HFFc6 (cell line): ENCODE data around the gene TCAF1. TPM values are rescaled to one million over a fixed set of nuclear protein-coding genes. Genes with fewer than 3 reads are reported as not detected.
A peak's percentile ranks its signal among the peaks of the same experiment; 100 is the strongest.

ENCODE experiments used
- DNase-seq: peaks from one replicate; pipeline ENCODE4 v3.0.0-alpha.2; 2018
- H3K27ac Mint-ChIP-seq: 2 replicates; pipeline ENCODE4 v1.8.0; 2020; ENCODE audit warnings: mild to moderate bottlenecking, mixed read lengths
- H3K27me3 Mint-ChIP-seq: 2 replicates; pipeline ENCODE4 v1.8.0; 2021; ENCODE audit warnings: mild to moderate bottlenecking, moderate library complexity, mixed read lengths; ENCODE audit not compliant: insufficient read depth
- H3K36me3 Mint-ChIP-seq: 2 replicates; pipeline ENCODE4 v1.8.0; 2021; ENCODE audit warnings: low read depth, mixed read lengths
- H3K4me1 Mint-ChIP-seq: 2 replicates; pipeline ENCODE4 v1.8.0; 2020; ENCODE audit warnings: low read depth, mixed read lengths
- H3K4me3 Mint-ChIP-seq: 2 replicates; pipeline ENCODE4 v1.8.0; 2020; ENCODE audit warnings: mild to moderate bottlenecking, moderate library complexity, mixed read lengths
- H3K9me3 Mint-ChIP-seq: 2 replicates; pipeline ENCODE4 v1.8.0; 2020; ENCODE audit warnings: mild to moderate bottlenecking, mixed read lengths
- total RNA-seq, 6 experiments: library from RNA; stranded (reverse); fragmentation: NEBNext Ultra II Directional; extraction: Animal tissue kit (Norgen Biotek cat#: 25700); gene quantifications; 2 replicates in 1 of 6; 3 replicates in 5 of 6; pipeline ENCODE4 v1.2.3, GENCODE V29; 2021
- TF ChIP-seq, protein P1 (sequence below): fragments of 200-600 bp; sonication (generic); IDR thresholded peaks from 2 replicates; pipeline ENCODE4 v1.5.0; 2021; ENCODE audit warnings: antibody characterized with exemption, mild to moderate bottlenecking

TCAF1 gene
- total RNA-seq, 6 experiments from 2014 or later: 57.1 to 90.3 (median 65.1) TPM

DNA sequence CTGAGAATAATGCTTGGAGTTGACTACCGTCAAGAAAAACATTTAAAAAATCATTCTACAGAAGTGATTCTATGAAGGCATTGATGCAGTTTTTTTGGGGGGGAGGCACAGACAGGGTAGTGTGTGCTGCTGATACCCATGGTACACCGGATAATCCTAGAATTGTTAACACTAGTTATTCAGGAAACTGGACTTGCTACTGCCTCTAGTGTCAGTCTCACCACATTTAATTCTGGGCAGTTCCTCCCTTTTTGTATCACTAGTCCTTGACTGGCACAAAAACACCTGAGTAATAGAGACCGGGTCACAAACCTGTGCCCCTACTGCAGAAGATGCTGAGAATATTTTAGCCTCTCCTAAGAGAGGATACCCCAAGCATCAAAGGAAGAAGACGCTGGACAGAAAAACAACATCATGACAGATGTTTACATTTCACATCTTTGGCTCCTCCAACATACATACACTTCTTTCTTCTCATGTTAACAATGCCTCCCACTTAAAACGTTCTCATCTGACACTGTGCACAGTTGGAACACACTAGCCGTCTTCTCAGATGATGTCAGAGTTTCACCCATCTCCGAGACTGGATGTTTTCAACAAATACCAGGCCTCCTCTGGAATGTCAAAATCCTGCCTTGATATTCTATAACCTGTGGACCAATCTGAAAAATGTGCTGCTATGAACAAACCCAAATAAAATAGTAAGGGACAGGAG lies 13.1 kb upstream of the TCAF1 start:
- Mint-ChIP-seq H3K36me3 (no peaks in the 10 kb centered on the region), H3K27ac (no peak overlapping the region), H3K27me3 (peaks cover 3% of the 10 kb centered on the region), H3K4me1 (peaks cover 10% of the 10 kb centered on the region; the same call in 1 of the 2 replicates), H3K4me3 (no peak overlapping the region), H3K9me3 (no peaks in the 10 kb centered on the region)
- TF ChIP-seq, protein P1, sequence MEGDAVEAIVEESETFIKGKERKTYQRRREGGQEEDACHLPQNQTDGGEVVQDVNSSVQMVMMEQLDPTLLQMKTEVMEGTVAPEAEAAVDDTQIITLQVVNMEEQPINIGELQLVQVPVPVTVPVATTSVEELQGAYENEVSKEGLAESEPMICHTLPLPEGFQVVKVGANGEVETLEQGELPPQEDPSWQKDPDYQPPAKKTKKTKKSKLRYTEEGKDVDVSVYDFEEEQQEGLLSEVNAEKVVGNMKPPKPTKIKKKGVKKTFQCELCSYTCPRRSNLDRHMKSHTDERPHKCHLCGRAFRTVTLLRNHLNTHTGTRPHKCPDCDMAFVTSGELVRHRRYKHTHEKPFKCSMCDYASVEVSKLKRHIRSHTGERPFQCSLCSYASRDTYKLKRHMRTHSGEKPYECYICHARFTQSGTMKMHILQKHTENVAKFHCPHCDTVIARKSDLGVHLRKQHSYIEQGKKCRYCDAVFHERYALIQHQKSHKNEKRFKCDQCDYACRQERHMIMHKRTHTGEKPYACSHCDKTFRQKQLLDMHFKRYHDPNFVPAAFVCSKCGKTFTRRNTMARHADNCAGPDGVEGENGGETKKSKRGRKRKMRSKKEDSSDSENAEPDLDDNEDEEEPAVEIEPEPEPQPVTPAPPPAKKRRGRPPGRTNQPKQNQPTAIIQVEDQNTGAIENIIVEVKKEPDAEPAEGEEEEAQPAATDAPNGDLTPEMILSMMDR: peak; percentile 31
- DNase-seq: no peak

DNA sequence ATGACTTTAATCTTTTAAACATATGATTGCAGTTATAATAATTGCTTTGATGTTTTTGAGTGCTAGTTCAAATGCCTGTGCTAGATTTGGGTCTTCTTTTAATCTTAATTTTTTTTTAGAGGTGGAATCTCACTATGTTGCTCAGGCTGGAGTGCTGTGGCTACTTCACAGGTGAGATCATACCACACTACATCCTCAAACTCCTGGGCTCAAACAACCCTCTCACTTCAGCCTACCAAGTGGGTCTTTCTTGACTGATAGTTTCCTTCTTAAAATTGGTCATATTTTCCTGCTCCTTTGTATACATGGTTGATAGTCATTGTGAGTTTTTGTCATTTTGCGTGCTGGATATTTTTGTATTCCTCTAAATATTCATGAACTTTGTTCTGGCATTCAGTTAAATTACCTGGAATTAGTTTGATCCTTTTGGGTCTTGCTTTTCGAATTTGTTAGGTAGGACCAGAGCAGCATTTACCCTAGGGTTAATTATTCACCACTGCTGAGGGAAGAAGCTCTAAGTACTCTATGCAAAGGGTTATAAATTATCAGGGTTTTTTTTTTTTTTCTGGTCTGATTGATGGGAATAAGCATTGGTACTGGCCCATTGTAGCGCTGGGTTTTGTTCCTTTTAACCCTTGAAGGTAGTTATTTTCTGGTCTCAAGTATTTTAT lies 12.1 kb upstream of the TCAF1 start:
- TF ChIP-seq, protein P1: no peak
- Mint-ChIP-seq H3K4me3 (no peak overlapping the region), H3K27me3 (no peaks in the 10 kb centered on the region; the same call in none of the 2 replicates), H3K4me1 (peaks cover 14% of the 10 kb centered on the region; the same call in 1 of the 2 replicates), H3K9me3 (no peaks in the 10 kb centered on the region), H3K27ac (no peak overlapping the region), H3K36me3 (no peaks in the 10 kb centered on the region)
- no peak for DNase-seq

DNA sequence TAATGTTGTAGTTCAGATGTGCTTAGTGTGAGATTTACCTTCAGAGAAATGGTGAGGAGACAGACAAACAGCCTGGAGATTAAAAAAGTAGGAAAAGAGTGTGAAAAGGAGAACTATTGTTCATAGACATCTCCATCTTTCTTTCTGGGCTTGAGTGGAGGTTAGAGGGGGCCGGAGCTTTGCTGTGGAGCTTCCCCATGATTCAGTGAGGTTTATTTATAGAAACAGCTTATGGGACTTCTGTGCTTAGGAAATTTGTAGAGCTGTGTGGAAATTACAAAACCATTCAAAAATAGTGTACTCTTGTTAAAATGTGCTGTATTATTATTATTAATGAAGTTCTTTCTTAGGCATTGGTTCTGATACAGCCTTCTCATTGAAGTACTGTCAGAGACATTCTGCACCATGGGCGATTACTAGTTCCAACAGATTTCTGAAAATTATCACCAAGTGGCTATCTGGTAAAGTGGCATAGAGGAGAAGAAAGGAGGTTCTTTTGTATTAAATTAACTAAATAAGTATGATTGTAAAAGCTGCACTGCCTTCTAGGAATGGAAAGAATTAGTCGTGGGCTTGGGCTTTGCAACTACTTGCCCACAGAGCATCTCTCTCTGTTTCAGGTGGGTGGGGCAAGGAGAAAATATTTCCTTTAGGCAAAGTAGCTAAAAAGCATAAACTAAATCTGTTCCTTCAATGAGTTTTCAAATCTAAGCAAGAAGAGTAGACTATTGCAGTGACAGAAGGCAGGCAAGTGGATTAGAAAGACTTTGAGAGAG lies 8.7 kb upstream of the TCAF1 start:
- H3K27me3 Mint-ChIP-seq: no peaks in the 10 kb centered on the region; the same call in 1 of the 2 replicates
- H3K4me1 Mint-ChIP-seq: peaks cover 14% of the 10 kb centered on the region; the same call in 1 of the 2 replicates
- TF ChIP-seq, protein P1: no peak
- no peak overlapping the region for H3K27ac Mint-ChIP-seq
- H3K36me3 Mint-ChIP-seq: no peaks in the 10 kb centered on the region
- no peak for DNase-seq
- no peak overlapping the region for H3K4me3 Mint-ChIP-seq
- no peaks in the 10 kb centered on the region for H3K9me3 Mint-ChIP-seq

DNA sequence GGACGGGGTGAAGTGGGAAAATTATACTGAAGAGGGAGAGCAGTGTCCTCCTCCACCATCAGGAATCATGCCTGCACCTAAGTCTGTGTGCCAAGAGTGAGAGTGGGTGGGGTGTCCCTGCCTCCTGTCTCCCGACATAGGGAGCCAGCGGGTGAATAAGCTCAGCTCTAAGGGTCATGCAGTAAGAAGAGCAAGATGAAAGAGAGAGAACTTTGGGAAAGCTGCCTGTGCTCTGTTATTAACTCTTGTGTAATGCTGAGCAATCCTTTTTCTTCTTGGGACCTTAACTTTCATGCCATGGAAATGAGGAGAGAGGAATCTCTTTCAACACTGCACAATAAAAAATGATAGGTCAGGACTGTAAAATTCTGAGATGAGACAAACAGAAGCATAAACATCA lies 7.9 kb upstream of the TCAF1 start:
- no peak for DNase-seq
- Mint-ChIP-seq H3K4me3 (no peak overlapping the region), H3K36me3 (no peaks in the 10 kb centered on the region), H3K9me3 (no peaks in the 10 kb centered on the region), H3K4me1 (peaks cover 21% of the 10 kb centered on the region), H3K27me3 (no peaks in the 10 kb centered on the region; the same call in 1 of the 2 replicates), H3K27ac (no peak overlapping the region)
- TF ChIP-seq, protein P1: no peak

DNA sequence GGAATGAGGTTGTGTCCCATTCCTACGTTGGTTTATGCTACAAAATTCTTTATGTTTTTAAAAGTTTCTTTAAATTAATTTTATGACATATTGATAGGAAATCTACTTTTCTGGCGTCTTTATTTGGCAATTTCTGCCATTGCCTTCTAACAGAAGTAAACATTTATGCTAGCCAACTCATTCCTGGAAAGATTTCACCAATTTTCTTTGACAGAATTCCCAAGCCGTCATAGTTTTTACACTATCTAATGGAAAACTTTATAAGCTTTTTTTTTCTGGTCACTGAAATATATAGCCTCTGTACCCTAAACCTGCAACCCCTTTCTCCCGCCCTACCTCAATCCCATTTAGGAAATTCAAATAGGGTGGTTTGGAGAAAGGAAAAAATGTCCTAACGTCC lies 6.1 kb upstream of the TCAF1 start:
- H3K9me3 Mint-ChIP-seq: no peaks in the 10 kb centered on the region
- no peak overlapping the region for H3K27ac Mint-ChIP-seq
- H3K27me3 Mint-ChIP-seq: no peaks in the 10 kb centered on the region; the same call in 1 of the 2 replicates
- no peak overlapping the region for H3K4me3 Mint-ChIP-seq
- TF ChIP-seq, protein P1: no peak
- H3K4me1 Mint-ChIP-seq: peaks cover 21% of the 10 kb centered on the region
- no peaks in the 10 kb centered on the region for H3K36me3 Mint-ChIP-seq
- no peak for DNase-seq
